ENCODE measurements around the gene ITGBL1.
A peak's percentile ranks its signal among the peaks of the same experiment; 100 is the strongest.

The ITGBL1 gene

DNA sequence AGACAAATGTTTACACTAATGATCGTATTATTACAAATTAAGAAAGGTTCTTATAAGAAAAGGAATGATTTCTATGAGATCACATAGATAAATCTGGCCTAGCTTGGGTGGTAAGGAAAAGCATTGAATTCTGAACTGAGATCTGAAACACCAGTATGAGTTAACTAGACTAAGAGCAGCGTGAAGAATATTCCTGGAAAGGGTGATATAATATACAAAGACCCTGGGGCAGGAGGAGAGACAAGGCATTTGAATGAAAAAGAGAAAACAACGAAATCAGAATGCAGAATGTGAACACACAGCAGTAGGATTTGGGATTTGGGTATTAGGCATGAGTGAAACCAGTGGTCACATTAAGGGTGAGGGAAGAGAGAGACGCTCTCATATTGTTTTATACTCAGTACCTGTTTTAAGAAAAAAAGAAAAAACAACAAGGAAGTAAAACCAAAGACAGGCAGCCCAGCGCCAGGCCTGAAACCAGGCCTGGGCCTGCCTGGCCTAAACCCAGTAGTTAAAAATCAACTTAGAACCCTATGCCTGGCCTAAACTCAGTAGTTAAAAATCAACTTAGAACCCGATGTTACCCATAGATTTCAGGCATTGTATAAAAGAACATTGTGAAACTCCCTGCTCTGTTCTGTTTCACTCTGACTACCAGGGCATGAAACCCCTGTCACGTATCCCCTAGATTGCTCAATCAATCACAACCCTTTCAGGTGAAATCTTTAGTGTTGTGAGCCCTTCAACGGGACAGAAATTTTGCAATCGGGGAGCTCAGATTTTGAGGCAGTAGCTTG is 287.1 kb downstream of the ITGBL1 start:
- peak overlapping the region; percentile 99 for H2AFZ ChIP-seq (ENCODE audit: low read length)
- no peaks in the 10 kb centered on the region for H3K9me3 ChIP-seq (ENCODE audit: low read length)
- no peaks in the 10 kb centered on the region for H3F3A ChIP-seq (ENCODE audit: insufficient read depth, low read length)
- no peak overlapping the region for H3K4me2 ChIP-seq (ENCODE audit: low read length)
- H3K27me3 ChIP-seq (ENCODE audit: insufficient read depth, low read length) = no peaks in the 10 kb centered on the region
- no peak overlapping the region for H3K27ac ChIP-seq (ENCODE audit: low read depth, low read length, poor library complexity, severe bottlenecking)
- peaks cover 13% of the 10 kb centered on the region for H3K4me1 ChIP-seq (ENCODE audit: insufficient read depth, low read length, severe bottlenecking)
- no peak for TF ChIP-seq EZH2 (IDR thresholded peaks at IDR 0.05; ENCODE audit: borderline replicate concordance, low read length)
- TF ChIP-seq, protein P1, sequence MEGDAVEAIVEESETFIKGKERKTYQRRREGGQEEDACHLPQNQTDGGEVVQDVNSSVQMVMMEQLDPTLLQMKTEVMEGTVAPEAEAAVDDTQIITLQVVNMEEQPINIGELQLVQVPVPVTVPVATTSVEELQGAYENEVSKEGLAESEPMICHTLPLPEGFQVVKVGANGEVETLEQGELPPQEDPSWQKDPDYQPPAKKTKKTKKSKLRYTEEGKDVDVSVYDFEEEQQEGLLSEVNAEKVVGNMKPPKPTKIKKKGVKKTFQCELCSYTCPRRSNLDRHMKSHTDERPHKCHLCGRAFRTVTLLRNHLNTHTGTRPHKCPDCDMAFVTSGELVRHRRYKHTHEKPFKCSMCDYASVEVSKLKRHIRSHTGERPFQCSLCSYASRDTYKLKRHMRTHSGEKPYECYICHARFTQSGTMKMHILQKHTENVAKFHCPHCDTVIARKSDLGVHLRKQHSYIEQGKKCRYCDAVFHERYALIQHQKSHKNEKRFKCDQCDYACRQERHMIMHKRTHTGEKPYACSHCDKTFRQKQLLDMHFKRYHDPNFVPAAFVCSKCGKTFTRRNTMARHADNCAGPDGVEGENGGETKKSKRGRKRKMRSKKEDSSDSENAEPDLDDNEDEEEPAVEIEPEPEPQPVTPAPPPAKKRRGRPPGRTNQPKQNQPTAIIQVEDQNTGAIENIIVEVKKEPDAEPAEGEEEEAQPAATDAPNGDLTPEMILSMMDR (IDR thresholded peaks at IDR 0.05; ENCODE audit: low read length) = no peak
- no peaks in the 10 kb centered on the region for H3K79me2 ChIP-seq (ENCODE audit: insufficient read depth, low read length)
- H3K4me3 ChIP-seq (ENCODE audit: low read depth, low read length, poor library complexity, severe bottlenecking) = no peak overlapping the region
- H3K9ac ChIP-seq (ENCODE audit: low read length) = no peak overlapping the region
- H3K36me3 ChIP-seq (ENCODE audit: insufficient read depth, low read length) = no peaks in the 10 kb centered on the region
- H3K9me2 ChIP-seq (ENCODE audit: low read depth, low read length) = no peaks in the 10 kb centered on the region
- no peaks in the 10 kb centered on the region for H4K20me1 ChIP-seq (ENCODE audit: insufficient read depth, low read length)

DNA sequence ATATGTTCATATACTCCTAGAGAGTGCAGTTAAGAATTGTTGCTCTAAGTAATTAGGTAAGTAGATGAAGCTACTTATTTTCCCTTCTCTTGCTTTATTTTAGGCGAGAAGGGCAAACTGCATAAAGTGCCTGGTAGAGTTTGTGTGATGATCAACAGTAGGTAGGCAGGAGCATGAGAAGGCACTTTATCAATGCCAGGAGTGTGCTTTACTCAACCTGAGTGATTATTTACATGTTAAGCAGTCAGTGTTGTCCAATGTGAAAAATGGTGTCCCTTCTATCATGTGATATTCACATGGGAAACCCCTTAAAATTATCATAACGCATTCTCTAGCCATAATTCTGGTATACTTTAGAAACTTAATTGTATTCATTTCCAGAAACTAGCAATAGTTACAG is 294.0 kb downstream of the ITGBL1 start:
- TF ChIP-seq, protein P1 (IDR thresholded peaks at IDR 0.05; ENCODE audit: low read length) = no peak
- no peak for TF ChIP-seq EZH2 (IDR thresholded peaks at IDR 0.05; ENCODE audit: borderline replicate concordance, low read length)
- Histone ChIP-seq H3K27ac (ENCODE audit: low read depth, low read length, poor library complexity, severe bottlenecking) (no peak overlapping the region), H3K9me2 (ENCODE audit: low read depth, low read length) (no peaks in the 10 kb centered on the region), H3K4me2 (ENCODE audit: low read length) (no peak overlapping the region), H3F3A (ENCODE audit: insufficient read depth, low read length) (no peaks in the 10 kb centered on the region), H3K9me3 (ENCODE audit: low read length) (no peaks in the 10 kb centered on the region), H3K4me1 (ENCODE audit: insufficient read depth, low read length, severe bottlenecking) (peaks cover 10% of the 10 kb centered on the region), H3K9ac (ENCODE audit: low read length) (no peak overlapping the region), H3K79me2 (ENCODE audit: insufficient read depth, low read length) (no peaks in the 10 kb centered on the region), H3K27me3 (ENCODE audit: insufficient read depth, low read length) (no peaks in the 10 kb centered on the region), H3K4me3 (ENCODE audit: low read depth, low read length, poor library complexity, severe bottlenecking) (no peak overlapping the region), H3K36me3 (ENCODE audit: insufficient read depth, low read length) (no peaks in the 10 kb centered on the region), H4K20me1 (ENCODE audit: insufficient read depth, low read length) (no peaks in the 10 kb centered on the region), H2AFZ (ENCODE audit: low read length) (no peak overlapping the region)

DNA sequence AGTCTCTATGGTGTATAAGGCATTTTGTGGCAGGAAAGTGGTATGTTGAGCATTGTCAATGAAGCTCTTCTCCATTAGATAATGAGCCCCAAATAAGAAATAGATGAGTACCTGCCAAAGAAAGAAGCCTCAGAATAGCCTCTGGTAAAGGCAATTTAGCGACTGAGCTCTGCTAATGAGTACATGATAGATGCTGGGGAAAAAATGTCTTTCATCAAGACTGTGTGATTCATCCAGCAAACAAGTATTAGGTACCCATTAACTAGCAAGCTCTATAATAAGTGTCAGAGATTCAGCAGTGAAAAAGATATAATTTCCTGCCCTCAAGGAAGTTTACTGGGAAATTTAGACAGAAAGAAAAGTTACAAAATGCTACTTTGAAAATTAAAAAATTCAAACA is 294.6 kb downstream of the ITGBL1 start:
- no peak for TF ChIP-seq EZH2 (IDR thresholded peaks at IDR 0.05; ENCODE audit: borderline replicate concordance, low read length)
- TF ChIP-seq, protein P1 (IDR thresholded peaks at IDR 0.05; ENCODE audit: low read length) = no peak
- Histone ChIP-seq H3K79me2 (ENCODE audit: insufficient read depth, low read length) (no peaks in the 10 kb centered on the region), H3K4me2 (ENCODE audit: low read length) (no peak overlapping the region), H3K9ac (ENCODE audit: low read length) (no peak overlapping the region), H3K36me3 (ENCODE audit: insufficient read depth, low read length) (no peaks in the 10 kb centered on the region), H3K27me3 (ENCODE audit: insufficient read depth, low read length) (no peaks in the 10 kb centered on the region), H3K27ac (ENCODE audit: low read depth, low read length, poor library complexity, severe bottlenecking) (no peak overlapping the region), H3K9me2 (ENCODE audit: low read depth, low read length) (no peaks in the 10 kb centered on the region), H2AFZ (ENCODE audit: low read length) (no peak overlapping the region), H3F3A (ENCODE audit: insufficient read depth, low read length) (no peaks in the 10 kb centered on the region), H4K20me1 (ENCODE audit: insufficient read depth, low read length) (no peaks in the 10 kb centered on the region), H3K4me1 (ENCODE audit: insufficient read depth, low read length, severe bottlenecking) (peaks cover 15% of the 10 kb centered on the region), H3K4me3 (ENCODE audit: low read depth, low read length, poor library complexity, severe bottlenecking) (no peak overlapping the region), H3K9me3 (ENCODE audit: low read length) (no peaks in the 10 kb centered on the region)
